C4-2B (cell line): ENCODE data around the gene MT1F.

Experiments
- CTCF ChIP-seq: fragments of 450-650 bp; conservative IDR thresholded peaks from 2 replicates; pipeline ENCODE4 v1.5.1; 2017; ENCODE audit warnings: mild to moderate bottlenecking
- ZFX ChIP-seq: fragments of 450-650 bp; IDR thresholded peaks from 2 replicates; pipeline ENCODE4 v1.6.1; 2017

DNA sequence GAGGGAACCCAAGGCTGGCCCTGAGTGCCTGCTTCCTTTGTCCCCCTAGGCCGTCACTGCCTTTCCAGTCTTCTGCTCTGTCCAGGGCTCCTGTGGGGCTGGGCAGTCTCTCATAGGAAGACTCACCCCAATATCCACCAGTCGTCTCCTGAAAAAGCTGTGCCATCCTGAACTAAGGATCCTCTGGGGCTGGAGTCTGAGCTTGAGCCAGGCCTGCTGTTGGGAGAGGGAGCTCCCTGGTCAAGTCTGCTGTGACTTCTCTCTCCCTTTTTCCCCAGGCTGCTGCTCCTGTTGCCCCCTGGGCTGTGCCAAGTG lies 12.8 kb downstream of the MT1F start:
- TF ChIP-seq CTCF (no peak), ZFX (no peak)
